GM12874 (cell line): ENCODE measurements around the gene RNLS.

Source experiments
- TF ChIP-seq, protein P1 (sequence below): IDR thresholded peaks from 2 replicates; pipeline ENCODE4 v1.5.1; 2011; ENCODE audit warnings: low read depth, mild to moderate bottlenecking, control low read depth, low read length, moderate library complexity; ENCODE audit not compliant: insufficient read depth

The RNLS gene

DNA sequence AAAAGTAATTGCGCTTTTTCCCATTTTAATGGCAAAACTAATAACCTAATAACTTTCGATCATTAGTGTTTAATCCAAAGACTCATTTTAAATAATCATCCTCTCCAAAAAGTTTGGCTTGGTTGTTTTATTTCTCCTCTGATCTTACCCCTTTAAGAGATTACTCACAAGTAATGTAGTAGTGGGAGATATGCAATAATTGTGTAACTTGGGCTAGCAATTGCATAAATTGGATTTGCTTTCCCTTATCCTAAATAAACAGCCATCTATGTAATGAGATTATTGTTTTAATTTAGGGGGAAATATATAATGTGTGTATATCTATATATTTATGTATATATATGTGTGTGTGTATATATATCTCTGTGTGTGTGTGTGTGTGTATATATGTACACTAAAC, 82.5 kb downstream of the RNLS start:
- TF ChIP-seq, protein P1, sequence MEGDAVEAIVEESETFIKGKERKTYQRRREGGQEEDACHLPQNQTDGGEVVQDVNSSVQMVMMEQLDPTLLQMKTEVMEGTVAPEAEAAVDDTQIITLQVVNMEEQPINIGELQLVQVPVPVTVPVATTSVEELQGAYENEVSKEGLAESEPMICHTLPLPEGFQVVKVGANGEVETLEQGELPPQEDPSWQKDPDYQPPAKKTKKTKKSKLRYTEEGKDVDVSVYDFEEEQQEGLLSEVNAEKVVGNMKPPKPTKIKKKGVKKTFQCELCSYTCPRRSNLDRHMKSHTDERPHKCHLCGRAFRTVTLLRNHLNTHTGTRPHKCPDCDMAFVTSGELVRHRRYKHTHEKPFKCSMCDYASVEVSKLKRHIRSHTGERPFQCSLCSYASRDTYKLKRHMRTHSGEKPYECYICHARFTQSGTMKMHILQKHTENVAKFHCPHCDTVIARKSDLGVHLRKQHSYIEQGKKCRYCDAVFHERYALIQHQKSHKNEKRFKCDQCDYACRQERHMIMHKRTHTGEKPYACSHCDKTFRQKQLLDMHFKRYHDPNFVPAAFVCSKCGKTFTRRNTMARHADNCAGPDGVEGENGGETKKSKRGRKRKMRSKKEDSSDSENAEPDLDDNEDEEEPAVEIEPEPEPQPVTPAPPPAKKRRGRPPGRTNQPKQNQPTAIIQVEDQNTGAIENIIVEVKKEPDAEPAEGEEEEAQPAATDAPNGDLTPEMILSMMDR: no peak

DNA sequence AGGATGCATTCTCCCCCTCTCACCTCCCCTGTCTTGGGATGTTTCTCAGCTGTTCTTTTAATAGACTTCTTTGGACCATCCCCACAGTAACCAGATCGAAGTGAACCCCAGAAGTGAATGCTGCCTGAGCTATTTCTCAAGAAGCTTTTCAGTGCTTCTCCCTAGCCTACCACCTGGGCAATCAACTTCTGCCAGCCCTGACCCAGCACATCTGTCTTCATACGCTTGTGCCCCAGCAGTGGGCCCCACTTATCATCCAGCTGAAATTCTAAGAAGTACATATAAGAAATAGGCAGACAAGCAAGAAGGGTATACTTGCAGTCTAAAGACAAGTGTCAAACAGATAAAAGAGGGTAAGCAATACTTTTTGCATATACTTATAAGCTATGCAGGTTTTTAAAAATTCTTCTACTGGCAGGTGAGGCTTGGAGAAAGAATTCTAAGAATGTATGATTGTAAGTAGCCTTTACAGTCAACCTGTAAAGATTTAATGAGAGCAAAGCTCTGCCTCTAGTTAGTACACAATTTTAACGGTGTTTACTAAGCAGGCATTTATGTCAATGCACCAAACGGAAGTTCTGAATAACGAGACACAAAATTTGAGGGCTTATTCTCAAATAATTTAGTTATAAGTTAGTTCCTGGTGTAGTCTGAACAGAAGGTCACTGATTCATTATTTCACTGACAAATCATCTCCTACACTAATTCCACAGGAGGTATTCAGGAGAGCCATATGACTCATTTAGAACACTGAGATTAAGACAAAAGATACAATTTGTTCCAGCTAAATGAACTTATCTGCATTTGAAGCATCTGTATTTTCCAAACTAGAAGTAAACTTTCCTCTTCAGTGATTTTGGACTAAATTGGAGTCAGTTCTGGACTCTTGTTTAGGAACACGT, 83.3 kb downstream of the RNLS start:
- TF ChIP-seq, protein P1: no peak

DNA sequence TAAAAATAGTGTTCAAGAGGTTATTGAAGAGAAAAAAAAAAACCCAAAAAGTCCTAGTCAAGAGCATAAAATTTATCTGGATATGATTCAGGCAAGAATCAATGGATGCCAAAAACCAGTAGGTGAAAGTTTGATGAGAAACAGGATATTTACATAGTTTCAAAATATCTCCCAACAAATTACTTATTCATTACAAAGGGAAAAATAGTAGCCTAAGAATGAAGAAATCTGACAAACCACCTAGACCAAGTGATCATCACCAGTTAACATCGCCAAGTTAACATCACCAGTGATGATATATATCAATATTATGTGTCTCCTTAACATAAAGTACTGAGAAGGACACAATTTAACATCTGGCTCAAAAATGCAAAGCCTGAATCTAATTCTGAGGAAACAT, 85.2 kb downstream of the RNLS start:
- TF ChIP-seq, protein P1: no peak

DNA sequence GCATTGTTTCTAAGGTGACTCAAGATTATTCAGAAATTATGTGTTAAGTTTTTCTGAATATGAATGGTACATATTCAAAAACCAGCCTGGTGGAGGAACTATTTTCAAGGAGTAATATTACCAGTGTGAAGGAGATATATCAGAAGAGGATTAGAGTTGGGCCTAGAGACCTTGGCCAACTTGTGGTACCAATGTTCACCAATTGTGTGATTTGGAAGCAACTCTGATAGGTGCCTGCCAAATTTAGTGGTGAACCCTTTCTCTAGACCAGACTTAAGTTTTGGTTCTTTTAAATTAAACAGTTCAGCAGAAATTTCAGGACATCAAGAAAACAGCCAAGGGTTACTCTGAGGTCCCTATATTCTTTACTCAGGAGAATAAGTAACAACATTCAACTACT, 88.6 kb downstream of the RNLS start:
- TF ChIP-seq, protein P1: no peak

DNA sequence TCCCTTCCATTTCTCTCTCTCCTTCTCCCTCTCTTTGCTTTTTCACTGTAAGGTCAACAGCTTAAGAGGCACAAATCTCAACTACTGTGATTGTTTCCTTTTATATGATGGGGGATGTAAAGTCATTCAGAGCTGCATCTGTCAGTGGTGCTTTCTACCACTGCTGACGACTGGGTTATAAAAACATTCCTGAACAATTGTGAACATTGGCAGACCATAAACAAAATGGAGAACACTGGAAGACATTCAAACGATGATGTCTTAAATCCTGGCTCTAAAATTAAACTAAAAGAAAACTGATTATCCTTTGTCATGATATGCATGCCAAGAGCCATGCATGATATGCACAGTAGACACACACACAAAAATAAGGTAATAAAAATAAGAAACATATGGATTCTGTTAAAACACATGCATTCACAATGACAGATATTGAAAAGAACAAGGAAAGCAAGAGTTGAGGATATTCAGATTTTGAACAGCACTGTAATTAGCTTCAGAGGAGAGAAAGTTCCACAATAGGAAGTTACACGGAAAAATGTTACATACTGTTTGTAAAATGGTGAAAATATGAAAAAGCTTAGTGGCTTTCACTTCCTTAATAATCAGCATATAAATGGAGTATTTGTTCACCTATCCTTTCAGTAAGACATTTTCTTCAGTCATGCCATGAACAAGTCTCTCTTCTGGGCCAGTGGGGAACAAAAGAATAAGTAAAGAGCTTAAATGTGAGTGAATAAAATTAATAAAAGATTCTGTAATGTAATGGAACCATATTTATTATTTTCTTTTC, 89.2 kb downstream of the RNLS start:
- TF ChIP-seq, protein P1: no peak

DNA sequence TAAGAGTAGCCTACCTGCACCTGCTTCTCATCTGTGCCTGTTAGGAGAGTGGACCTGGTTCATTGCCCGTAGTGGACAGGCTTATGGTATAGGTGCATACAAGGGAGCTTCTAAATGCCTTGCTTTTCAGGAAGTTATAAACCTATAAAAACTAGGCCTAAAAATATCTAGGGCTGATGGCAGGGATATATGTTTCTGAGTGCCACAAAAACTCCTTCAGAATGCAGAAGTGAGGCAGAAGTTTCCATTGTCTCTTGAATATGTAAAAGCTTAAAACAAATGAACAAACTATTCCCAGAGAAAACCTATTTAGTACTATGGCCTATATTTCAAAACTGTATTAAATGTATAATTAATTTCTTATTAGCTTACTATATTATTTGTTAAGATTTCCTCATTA, 91.8 kb downstream of the RNLS start:
- TF ChIP-seq, protein P1: no peak

DNA sequence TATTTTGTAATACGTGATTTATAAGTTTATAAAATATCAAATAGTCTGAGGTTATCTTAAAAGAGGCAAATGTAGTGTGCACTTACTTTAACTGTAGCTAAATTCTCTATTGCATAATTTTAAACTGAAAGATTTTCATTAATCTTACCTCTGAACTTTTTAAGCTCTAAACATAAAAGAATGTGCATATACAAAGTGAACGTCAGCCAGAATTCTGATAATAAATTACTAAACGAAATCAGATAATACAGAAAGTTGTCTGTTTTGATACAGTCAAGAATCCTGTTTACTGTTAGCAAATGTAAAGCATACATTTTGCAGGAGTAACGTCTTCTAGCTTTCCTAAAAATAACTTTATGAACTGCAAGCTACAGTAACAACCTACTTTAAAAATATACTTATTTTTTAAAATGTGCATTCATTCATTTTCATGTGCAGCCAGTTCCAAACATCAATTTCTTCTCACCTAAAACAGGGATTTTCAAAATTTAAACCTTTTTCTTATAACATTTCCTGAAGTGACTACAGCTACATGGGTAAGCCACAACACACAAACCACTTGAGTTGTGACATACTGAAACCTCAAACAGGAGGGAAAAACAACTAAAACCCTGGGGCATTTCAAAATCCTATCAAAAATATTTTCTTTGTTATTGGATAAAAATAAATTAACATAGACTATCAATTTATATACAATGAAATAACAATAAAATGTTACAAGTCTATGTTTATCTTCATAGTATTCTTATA, 92.7 kb downstream of the RNLS start:
- TF ChIP-seq, protein P1: no peak
